Islet precursor cell (in vitro differentiated cells): ENCODE data around the gene PGLYRP2.

ENCODE experiments used
- DNase-seq: peaks from one replicate; pipeline ENCODE4 v3.0.0-alpha.2; 2018

Gene PGLYRP2

GRCh38 chr19:15453906-15454860, 25.1 kb downstream of the PGLYRP2 start:
- DNase-seq: no peak

DNA sequence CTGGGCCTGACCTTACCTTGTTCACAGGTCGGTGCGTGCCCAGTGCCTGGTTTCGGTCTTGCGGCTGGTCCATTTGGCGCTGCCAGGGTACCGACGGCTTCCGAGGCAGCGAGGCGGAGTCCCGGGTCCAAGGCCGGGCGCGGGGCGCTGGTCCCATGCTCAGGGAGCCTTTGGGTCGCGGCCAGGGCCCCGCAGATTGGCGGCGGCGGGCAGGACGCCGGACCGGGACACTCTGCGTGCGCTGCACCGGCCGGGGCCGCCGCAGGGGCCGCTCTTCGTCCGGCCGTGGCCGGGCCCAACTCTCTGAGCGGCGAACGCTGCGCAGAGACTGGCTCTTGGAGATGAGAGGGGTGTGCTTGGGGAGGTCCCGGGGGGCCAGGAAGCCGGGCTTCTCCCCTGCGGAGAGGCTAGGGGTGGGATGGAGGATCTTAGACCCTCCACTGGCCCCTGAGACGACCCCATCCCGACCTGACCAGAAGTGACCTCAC, 26.2 kb downstream of the PGLYRP2 start:
- no peak for DNase-seq

GRCh38 chr19:15452111-15453047, 26.9 kb downstream of the PGLYRP2 start:
- peak; percentile 94 for DNase-seq

DNA sequence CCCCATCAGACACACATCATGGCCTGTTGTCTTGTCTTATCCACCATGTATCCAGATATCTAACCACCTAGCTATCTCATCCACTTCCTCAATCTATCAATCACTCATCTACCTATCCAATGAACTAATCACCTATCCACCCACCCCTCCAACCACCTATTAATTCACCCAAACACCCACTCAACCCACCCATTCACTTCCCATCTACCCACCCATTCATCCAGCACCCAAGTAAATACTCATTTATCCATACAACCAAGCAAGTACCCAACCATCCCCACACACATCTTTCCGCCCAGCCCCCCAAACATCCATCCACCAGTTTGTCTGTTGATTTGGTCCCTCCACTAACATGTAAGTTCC, 28.8 kb downstream of the PGLYRP2 start:
- DNase-seq: no peak

GRCh38 chr19:15449620-15450527, 29.4 kb downstream of the PGLYRP2 start, which contains the start of gene WIZ:
TSS of gene WIZ (minus strand) at chr19:15449956. CDS start at chr19:15448307, 1,649 bp downstream.
- peak; percentile 83 for DNase-seq

- no peak for DNase-seq
Measured at GRCh38 chr19:15448778-15449619, 30.3 kb downstream of the PGLYRP2 start.

DNA sequence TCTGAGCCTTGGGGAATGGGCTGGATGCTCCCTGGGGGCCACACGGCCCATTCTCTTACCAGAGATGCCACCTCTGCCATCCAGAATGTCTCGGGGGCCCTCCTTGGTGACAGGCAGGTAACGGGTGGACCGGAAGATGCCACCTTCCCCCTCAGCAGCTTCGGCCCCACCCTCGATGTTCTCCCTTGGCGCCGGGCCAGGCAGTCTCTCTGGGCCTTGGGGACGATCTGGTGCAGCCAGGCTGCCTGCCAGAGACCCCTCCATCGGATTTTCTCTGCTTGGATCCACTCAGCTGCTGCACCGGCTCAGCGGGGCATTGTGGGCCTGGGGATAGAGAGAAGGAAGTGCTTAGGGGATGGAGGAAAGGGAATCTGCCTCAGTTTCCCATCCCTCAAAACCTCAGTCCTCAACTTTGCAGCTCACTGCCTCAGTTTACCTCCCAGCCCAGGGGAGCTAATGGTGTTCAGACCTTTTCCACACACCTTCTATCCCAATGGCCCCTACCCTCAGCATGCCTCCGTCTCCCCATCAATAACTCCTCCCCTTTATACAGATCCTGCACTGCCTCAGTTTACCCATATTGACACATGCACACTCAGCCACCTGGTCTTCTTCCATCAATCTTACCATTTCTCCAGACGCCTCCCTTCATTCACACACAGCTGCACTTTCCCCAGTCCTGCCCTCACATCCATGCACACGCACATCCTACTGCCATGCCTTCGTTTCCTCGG, 31.1 kb downstream of the PGLYRP2 start:
- no peak for DNase-seq

DNA sequence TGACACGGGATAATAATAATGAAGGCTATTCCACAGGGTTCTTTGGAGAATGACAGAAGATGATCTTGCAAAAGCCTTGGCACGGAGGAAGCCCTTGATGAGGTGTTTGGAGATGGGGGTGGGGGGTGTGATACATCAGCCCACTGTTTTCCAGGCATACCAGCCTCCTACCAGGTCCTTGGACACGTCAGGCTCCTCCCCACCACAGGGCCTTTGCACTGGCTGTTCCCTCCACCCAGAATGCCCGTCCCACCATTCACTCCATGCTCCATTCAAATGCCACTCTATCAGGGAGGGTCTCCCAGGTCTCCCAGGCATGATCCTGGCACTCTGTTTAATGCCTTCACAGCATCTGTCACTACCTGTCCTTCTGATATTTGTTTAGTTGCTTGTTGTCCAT, 32.2 kb downstream of the PGLYRP2 start:
- no peak for DNase-seq

GRCh38 chr19:15445807-15446376, 33.4 kb downstream of the PGLYRP2 start:
- no peak for DNase-seq

GRCh38 chr19:15445227-15445605, 34.1 kb downstream of the PGLYRP2 start:
- DNase-seq: no peak

GRCh38 chr19:15444505-15445226, 34.6 kb downstream of the PGLYRP2 start:
- DNase-seq: no peak

- no peak for DNase-seq
Measured at GRCh38 chr19:15443838-15444237, 35.5 kb downstream of the PGLYRP2 start.

GRCh38 chr19:15443325-15443724, 36.0 kb downstream of the PGLYRP2 start:
- no peak for DNase-seq

DNA sequence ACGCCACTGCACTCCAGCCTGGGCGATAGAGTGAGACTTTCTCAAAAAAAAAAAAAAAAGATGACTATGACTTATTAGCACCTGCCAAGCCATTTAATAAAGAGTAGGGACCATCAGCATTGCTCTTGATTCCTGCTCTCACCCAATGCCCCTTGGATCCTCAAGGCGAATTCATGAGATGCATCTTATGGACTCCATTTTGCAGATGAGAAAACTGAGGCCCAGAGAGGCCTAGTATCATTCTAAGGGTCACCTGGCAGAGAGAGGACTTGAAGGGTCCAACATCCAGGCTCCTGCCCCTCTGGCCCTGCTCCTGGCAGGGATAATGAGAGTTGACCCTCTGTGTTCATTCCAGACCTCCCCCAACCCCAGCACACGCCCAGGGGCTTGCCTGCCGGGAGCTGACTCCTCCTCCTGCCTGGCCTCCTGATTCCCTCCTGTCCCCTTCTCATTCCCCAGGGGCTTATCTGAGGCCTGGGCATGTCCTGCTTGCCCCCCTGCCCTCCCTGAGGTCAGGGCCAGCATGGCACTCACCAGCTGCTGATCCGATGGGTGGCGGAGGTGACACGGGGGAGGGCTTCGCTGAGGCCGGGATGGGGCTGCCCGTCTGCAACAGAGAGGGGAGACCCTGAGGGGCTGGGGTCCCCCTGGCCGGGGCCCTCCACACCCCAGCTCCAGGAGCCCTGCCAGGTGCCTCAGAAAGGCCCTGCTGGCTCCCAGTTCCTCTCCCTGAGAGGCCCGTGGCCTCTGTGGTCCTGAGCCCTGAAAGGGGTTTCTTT, 37.0 kb downstream of the PGLYRP2 start:
- no peak for DNase-seq

GRCh38 chr19:15441317-15441716, 38.0 kb downstream of the PGLYRP2 start:
- DNase-seq: no peak

DNA sequence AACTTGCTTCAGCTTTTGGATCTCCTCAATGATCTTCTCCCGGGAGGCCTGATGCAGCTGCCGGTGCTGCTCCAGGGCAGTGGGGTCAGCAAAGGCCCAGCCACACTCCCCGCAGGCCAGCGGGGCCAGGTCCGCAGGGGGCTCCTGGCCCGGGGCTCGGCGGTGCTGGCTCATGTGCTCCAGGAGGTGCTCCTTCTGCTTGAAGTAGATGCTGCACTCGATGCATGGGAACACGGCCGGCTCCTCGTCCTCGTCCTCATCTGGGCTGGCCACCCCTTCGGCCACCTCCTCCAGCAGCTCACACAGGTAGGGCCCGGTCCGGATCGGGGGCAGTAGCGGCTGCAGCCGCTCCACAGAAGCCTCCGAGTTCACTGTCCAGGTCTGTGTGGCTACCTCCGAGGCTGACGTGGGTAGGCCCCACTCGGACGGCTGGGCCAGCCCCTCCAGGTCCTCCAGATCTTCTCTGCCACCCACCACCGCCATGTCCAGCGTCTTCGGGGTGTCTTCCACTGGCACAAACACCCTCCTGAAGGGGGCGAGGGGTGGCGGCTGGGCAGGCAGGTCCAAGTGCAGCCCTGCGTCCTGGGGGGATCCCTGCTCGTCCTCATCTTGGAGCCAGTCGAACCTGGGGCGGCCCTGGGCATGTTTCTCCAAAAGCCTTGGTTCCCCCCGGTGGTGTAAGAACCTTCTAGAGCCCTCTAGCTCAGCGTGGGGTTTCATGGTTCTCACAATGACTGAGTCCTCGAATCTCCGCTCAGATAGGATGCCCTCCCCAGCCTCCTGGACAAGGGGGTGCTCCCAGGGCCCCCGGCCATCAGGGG, 39.3 kb downstream of the PGLYRP2 start:
- no peak for DNase-seq

GRCh38 chr19:15439078-15439799, 40.1 kb downstream of the PGLYRP2 start:
- no peak for DNase-seq
